ENCODE measurements around the gene SLC35B3. TPM values are rescaled to one million over a fixed set of nuclear protein-coding genes. Genes with fewer than 3 reads are reported as not detected.

SLC35B3 gene
- total and polyA plus RNA-seq, 2 of the 8 experiments (the other 6 are each of a cell fraction or from before 2014, with no cell fraction given): 5.5 to 9.8 TPM

GRCh38 chr6:8415913-8416312 is 19.4 kb downstream of the SLC35B3 start:
- no peak overlapping the region for H3K56ac ChIP-seq (replicated peaks; ENCODE audit: insufficient read length, low read depth, low read length)
- H3K23ac ChIP-seq (ENCODE audit: insufficient read length): no peak overlapping the region
- H4K91ac ChIP-seq (replicated peaks; ENCODE audit: insufficient read length, low read length): no peak overlapping the region
- H3K9ac ChIP-seq (replicated peaks in 1 of 4; ENCODE audit: extremely low read depth in 1 of 4, low read depth in 3 of 4, low read length in 3 of 4): no peak overlapping the region
- H3K79me1 ChIP-seq (ENCODE audit: low read depth, low read length): no peaks in the 10 kb centered on the region
- no peak overlapping the region for H2AK5ac ChIP-seq (ENCODE audit: low read depth, low read length)
- H3K4ac ChIP-seq (replicated peaks; ENCODE audit: insufficient read length, low read depth, low read length): no peak overlapping the region
- peaks cover 3 to 4% of the 10 kb centered on the region in 2 experiments; a peak in 1 of 4 replicates for H3K9me3 ChIP-seq (ENCODE audit: insufficient read depth in 2 of 2, low read depth in 1 of 2, low read length in 1 of 2)
- H2BK120ac ChIP-seq (replicated peaks; ENCODE audit: low read depth, low read length): no peak overlapping the region
- no peak overlapping the region for H4K8ac ChIP-seq (ENCODE audit: extremely low read depth, insufficient read depth, low read length)
- ChIA-PET POLR2A (ENCODE audit: partially characterized antibody) (no interaction called here), CTCF (ENCODE audit: partially characterized antibody) (no interaction called here)
- no peak overlapping the region for H3K4me2 ChIP-seq (ENCODE audit: insufficient read depth in 1 of 2, low read depth in 2 of 2, low read length in 2 of 2)
- H3K14ac ChIP-seq (ENCODE audit: insufficient read length): no peak overlapping the region
- peaks cover 0 to 1% (median 0%) of the 10 kb centered on the region in 4 experiments; a peak in 1 of 7 replicates for H3K27me3 ChIP-seq (replicated peaks in 1 of 4; ENCODE audit: control insufficient read depth in 3 of 4, extremely low read depth in 1 of 4, insufficient read depth in 3 of 4, low read length in 3 of 4)
- no peaks in the 10 kb centered on the region for H3K23me2 ChIP-seq (ENCODE audit: low read depth, low read length)
- DNase-seq (ENCODE audit: low read depth in 1 of 2, low spot score in 2 of 2) (no peak), FAIRE-seq (no peak)
- H3K18ac ChIP-seq (ENCODE audit: extremely low read depth, low read length): no peak overlapping the region
- H2BK5ac ChIP-seq (ENCODE audit: low read depth, low read length): no peak overlapping the region
- no peak overlapping the region for H2AFZ ChIP-seq (ENCODE audit: low read length)
- no peaks in the 10 kb centered on the region for H4K20me1 ChIP-seq (replicated peaks in 1 of 2; ENCODE audit: control insufficient read depth in 1 of 2, insufficient read depth in 2 of 2, low read length in 2 of 2)
- H3K36me3 ChIP-seq (ENCODE audit: control insufficient read depth in 2 of 4, insufficient read depth in 4 of 4, low read length in 3 of 4): peaks cover 0 to 23% (median 10%) of the 10 kb centered on the region in 4 experiments; a peak in 5 of 8 replicates
- no peak overlapping the region for H2BK20ac ChIP-seq (ENCODE audit: low read length)
- 91% methylated on average over 2 of the region's 2 CpGs; no CpG with 5 or more reads in 1 of the 2 experiments for WGBS, 2 experiments (ENCODE audit: extremely low coverage in 1 of 2, insufficient coverage in 1 of 2, insufficient read length in 1 of 2, insufficient replicate concordance in 2 of 2, low coverage in 1 of 2, low lambda C conversion rate in 2 of 2, missing lambda C conversion rate in 1 of 2)
- no peak for TF ChIP-seq SP2 (IDR thresholded peaks at IDR 0.05; ENCODE audit: low read length)
- TF ChIP-seq JUN (IDR thresholded peaks at IDR 0.05; ENCODE audit: low read depth, low read length): no peak
- no peak for TF ChIP-seq CHD2 (IDR thresholded peaks at IDR 0.05; ENCODE audit: low read length)
- TF ChIP-seq ASH2L (IDR thresholded peaks at IDR 0.05; ENCODE audit: low read length): no peak
- no peak for TF ChIP-seq E2F6 (IDR thresholded peaks at IDR 0.05)
- no peak for TF ChIP-seq MAFK (IDR thresholded peaks at IDR 0.05; ENCODE audit: low read depth, low read length)
- no peak for TF ChIP-seq GABPA (IDR thresholded peaks at IDR 0.05; ENCODE audit: borderline replicate concordance, insufficient read depth, low read length)
- H3K27ac ChIP-seq (ENCODE audit: low read depth, low read length): no peak overlapping the region
- no peak overlapping the region for H2BK12ac ChIP-seq (ENCODE audit: low read depth, low read length)
- peaks cover 0 to 2% (median 0%) of the 10 kb centered on the region in 4 experiments; a peak in 2 of 7 replicates for H3K4me1 ChIP-seq (replicated peaks in 1 of 4; ENCODE audit: control insufficient read depth in 3 of 4, insufficient read depth in 4 of 4, low read length in 3 of 4)
- no peak overlapping the region for H3K4me3 ChIP-seq (ENCODE audit: extremely low read depth in 1 of 4, insufficient read depth in 2 of 4, low read depth in 3 of 4, low read length in 4 of 4)
- H2BK15ac ChIP-seq (ENCODE audit: low read length): no peak overlapping the region
- H3K79me2 ChIP-seq (ENCODE audit: control insufficient read depth in 1 of 2, insufficient read depth in 2 of 2, low read length in 2 of 2): no peaks in the 10 kb centered on the region
- no peak overlapping the region for H4K5ac ChIP-seq (ENCODE audit: insufficient read length, low read depth, low read length)

Measured in H1 (cell line).